Inflammatory macrophage (primary cell): ENCODE results near the gene SLC29A3.

Source experiments
- DNase-seq, 2 donors: peaks; one replicate each; pipeline ENCODE4 v3.0.0-alpha.2; 2020 to 2022

SLC29A3 gene

DNA sequence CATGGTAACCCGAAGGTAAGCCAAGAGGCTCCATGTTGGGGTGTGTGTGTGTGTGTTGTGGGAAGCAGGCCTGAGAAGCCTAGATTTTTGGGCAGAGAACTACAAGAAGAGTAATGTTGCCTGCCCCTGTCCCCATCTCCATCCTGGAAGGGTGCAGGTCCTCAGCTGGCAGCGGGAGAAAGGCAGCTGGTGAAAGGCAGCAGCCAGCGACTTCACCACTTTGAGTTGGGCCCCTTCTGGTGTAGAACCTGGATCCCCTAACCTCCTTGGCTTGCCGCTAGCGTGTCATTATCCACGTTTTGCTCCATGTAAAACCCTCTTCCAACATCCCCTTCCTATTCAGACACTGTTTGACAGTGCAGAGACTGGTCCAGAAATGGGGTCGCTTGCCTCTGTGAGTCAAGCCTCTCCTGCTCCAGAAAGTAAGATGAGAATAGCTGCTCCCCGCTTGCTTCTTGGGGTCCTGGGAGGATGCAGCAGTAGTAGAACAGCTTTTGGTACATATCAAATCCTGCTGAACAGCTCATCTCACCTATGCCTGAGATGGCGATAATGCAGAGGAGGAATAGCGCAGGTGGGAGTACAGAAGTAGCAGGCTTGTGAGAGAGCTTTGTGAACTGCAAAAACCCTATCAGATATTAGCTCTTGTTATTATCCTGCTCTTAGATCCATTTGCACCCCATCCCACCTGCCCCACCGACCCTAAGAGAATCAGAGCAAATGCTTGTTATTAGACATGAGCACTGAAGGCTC, 55.6 kb downstream of the SLC29A3 start:
- no peak for DNase-seq

DNA sequence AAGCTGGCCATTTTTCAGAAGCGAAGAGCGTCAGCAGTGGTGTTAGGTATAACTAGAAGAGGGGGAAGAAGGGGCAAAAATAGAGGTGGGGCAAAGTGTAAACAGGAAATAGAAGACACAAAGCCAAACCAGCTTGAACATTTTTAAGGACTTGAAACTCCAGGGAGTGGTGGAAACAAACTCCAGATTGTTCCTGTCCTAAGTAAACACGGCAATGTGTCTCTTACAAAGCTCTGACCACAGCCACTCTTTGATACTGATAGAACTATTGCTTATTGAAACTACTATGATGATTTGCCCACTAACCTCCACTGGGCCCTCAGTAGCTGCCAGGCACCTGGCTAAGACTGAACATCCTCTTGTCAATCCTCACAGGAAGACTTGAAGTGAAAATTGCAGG, 56.9 kb downstream of the SLC29A3 start:
- no peak for DNase-seq

DNA sequence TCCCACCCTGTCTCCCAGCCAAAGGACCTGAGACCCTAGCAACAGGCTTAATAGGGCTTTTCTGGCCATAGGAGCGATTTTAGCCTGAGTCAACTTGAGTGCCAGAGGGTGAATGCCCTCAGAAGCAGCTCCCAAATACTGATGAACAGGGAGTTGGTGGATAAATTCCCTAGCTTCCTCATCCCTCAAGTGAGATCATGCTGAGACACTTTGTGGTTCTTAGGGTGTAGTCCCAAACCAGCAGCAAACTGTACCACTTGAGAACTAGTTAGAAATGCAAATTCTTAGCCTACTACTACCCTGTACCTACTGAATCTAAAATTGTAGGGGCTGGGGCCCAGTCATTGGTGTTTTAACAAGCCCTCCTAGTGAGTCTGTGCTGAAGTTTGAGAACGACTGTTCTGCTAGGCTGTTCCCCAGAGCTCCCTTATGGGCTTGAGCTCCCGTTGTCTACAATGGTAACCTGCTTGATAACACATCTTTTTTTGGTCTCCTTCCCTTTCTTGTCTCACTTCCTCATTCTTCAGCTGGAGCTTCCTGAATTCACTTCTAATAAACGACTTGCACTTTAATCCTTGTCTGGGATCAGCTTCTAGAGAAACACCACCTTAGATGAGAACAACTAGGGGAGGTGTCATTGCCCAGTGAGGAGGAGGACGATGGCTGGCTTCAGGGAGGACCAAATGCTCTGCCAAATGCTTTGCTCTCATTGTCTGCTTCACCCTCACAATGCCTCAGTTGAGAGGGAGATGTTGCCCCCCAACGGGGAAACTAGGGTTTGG, 59.5 kb downstream of the SLC29A3 start:
- DNase-seq = peak; percentile 68 to 75

DNA sequence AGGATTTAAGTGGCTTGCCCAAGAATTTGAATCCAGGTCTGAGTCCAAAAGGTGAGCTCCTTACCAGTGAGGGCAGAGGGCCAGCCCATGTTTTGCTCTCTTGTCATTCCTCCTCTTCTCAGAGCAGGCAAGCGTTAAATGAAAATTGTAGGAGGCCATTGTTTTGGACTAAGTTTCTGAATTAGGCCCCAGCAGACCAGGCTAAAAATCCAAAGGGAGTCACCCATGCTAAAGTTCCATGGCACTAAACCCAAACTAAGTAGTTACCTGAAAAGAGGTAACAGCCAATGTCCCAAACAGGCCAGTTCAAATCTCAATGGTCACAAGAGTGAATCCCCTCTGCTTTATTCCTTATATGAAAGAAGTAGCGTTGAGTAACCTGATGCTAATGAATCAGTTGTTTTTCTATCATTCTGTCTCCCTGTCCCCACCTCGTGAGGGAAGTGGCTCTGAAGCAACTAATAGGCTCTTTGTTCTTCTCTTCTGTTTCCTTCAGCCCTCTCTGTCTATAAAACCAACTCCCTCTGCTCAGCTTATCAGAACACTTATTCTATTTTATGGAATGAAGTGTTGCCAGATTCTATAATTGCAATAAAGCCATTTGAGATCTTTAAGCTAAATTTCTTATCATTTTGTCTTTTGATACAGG, 60.2 kb downstream of the SLC29A3 start:
- DNase-seq = peak in 1 of 2 donors; percentile 35

DNA sequence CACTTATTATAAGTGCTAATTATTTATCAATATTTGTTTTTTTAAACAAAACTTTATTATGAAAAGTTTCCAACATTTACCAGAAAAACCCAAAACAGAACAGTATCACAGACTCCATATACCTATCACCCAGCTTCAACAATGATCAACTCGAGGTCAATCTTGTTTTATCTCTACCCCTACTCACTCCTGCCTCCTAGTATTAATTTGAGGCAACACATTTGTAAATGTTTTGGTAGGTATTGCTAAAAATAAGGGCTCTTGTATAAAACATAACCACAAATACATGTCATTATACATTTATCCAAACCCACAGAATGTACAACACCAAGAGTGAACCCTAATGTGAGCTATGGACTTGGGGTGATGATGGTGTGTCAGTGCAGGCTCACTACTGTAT, 61.8 kb downstream of the SLC29A3 start:
- DNase-seq = no peak

DNA sequence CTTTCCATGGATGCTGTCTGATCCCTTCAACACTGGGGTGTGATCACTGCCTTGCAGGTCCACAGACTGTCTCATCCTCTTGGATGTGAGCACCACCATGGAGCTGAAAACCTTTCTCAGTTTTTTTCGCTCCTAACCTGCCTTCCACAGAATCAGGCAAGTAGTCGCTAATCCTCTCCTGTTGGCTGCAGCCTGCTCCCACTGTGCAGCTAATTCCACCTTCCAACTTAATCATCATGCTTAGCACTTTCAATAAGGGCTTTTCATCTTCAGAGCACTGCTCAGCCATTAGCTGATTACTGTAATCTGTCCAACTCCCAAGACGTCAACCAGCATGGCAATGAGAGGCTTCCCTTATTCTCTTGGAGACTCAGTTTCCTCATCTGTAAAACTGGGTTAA, 62.6 kb downstream of the SLC29A3 start:
- no peak for DNase-seq

DNA sequence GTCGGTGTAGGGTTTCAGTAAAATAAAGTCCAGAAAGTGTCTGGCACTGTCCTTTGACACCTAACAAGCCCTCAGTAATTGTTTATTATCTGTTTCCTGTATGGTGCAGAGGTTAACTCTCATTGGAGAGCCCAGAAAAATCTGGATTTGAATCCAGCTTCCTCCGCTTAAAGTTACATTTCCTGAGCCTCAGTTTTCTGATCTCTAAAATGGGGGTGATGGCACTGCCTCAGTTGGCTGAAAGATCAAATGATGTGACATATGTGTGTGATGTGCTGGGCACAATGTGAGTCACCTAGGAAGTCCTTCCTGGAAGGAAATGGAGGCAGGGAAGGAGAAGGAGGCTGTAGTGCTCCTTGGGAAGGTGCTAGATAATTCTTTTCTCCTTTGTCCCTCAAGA, 63.0 kb downstream of the SLC29A3 start:
- no peak for DNase-seq

DNA sequence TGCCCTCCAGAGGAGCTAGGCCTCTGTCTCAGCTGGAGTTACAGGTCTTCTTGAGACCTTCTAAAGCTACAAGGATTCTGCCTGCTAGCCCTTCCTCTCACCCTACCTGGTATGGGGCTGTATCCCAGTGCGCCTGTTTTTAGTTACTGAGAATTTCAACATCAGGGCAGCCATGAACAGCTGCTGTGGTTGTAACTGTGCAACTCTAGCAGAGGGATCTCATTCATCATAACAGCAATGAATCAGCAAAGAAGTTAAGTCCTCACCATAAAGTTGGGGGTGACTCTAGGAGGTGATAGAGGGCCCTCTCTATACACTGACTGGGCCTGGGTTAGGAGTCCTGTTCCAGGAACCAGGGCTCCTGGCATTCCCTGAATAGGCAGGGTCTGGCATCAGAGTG, 63.7 kb downstream of the SLC29A3 start:
- DNase-seq = peak in 1 of 2 donors; percentile 55

DNA sequence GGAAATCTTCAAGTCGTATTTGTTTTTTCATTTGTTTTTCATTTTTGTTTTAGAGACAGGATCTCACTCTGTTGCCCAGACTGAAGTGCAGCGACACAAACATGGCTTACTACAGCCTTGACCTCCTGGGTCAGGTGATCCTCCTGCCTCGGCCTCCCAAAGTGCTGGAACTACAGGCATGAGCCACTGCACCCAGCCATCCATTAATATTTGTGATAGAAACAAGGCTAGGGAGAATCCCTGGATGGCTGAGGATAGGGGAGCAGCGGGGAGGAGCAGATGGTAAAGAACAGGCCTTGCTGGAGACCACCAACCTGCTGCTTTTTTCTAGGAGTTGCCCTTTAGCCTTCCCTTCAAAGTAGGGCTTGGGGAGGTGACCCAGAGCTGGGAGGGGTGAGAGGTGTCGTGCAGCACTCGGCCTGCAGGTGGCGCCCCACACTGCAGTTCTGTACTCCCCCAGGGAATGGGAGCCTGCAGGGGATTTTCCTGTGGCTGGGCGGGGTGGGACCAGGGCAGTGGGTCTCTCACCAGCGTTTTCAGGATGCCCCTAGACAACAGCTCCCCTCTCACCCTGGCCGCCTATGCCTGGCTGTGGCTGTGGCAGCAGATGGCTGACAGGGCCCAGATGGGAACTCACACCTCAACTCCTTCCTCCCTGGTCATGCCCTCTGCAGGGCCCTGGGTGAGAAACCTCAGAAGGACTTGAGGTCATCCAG, 65.1 kb downstream of the SLC29A3 start:
- peak; percentile 65 to 70 for DNase-seq

DNA sequence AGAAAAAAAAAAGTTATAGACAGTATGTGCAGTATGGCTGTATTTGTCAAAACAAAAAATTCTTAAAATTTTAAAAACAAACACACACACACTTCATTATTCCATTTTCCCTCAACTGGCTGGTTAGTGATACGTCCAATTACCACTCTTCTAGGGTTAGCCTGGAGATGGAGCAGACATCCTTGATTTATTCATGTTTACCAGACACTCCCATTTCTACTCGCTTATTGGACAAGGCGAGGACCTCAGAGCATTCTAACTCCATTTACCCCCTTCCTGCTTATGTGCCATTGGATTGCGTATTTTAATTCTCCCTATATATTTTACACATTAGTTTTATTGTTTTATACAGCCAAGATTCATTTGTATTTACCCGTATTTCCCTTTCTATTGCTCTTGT, 69.1 kb downstream of the SLC29A3 start:
- no peak for DNase-seq

DNA sequence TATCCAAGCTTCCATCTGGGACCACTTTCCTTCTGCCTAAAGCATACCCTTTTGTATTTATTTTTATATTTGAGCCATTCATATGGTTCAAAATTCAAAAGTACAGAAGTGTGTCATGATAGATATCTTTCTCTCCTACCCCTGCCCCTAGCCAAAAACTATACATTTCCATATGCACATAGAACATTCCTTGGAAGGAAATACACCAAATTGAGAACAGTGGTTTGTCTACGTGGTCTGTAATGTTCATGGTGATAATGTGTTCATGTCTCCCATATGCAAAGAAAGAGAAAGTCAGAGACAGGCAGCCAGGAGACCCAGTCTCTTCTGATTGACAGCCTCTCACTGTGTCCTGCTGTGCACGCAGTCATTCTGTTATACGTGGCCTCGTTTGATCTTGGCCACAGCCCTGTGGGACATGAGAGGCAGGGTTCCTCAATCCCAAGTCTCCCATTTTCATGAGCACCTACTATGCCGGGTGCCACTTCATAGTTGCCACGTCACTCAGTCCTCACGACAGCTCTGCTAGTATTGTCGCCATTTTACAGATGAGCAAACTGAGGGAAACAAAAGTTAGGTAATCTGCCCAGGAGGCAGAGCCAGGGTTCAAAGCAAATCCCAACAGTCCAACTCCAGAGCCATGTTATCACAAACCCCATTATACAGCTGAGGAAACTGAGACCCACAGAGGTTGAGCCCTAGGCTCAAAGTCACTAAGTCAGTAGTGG, 69.7 kb downstream of the SLC29A3 start:
- no peak for DNase-seq

DNA sequence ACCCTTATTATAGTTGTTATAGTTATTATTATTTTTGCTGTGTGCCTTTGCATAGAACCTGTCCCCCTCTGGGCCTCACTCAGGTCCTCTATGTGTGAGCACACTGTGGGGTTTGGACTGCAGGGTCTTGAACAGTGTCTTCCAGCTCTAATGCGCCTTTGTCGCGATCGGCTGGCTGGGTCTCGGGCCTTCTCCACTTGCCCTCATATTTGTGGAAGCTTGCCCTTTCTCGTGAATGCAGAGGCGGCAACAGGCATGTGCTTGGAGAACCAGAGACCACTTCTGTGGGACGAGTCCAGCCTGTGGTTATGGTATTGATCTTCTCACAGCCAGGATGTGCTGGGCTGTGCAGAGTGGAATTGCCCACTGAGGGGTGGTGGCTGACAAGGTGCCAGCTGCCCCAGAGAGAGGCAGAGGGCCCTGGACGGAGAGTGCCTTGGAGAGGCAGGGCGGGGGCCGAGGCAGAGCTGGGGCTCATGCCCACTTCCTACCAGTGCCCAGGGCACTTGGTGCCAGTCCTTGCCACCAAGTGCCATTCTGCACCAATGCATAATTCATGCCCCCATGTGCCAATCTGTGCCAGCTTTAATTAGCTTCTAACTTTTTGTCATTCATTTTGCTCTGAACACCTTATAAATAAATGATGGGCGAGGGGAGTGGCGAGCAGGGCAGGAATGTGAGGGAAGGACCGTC, 70.9 kb downstream of the SLC29A3 start:
- DNase-seq = no peak

DNA sequence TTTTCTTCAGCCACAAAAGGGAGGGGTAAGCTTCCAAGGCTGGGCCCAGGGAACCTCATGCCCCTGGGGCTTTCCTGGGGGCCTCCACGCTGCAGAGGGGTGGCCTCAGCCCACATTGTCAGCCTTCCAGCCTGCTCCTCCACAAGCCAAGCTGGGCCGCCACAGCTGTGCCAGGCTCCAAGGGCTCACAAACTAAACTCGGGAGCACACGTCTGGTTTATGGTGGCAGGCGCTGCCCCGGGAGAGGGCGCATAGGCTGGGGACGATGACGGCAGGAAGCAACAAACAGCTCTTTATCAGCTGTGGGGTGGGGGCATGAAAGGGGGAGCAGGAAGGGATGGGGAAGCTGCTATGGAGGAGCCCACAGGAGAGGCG, 71.4 kb downstream of the SLC29A3 start:
- DNase-seq = no peak

DNA sequence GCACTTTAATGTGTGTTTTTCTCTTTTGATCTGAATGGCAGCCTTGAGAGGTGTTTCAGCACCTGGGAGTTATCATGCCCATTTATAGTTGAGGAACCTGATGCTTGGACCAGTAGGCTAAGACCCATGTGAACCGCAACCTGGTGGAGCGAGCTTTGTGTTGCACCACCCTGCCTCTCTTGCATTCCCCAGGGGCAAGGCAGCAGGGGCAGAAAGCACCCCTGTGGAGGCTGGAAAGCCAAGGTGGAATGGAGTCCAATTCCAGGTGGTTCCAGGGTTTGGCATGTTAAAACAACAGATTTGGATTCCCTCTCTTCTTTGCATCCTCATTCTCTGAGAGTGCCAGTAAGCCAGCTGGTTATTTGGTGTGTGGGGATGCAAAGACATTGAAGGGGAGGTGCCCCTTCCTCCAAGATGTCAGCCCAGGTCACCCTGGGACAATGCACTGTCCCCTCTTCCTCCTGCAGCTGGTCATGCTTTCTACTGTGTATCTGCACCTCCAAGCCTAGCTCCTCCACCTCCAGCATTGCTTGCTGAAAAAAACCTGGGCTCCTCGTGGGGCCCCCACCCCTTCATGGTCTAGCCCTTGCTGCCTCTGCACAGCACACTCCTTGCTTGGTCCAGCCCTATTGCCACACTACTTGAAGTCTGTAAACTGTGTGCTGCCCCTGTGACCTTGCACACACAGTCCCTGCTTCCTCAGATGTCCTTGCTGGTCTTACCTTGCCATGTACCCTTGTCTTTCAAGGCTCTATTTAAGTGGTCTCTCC, 72.0 kb downstream of the SLC29A3 start:
- DNase-seq = no peak

DNA sequence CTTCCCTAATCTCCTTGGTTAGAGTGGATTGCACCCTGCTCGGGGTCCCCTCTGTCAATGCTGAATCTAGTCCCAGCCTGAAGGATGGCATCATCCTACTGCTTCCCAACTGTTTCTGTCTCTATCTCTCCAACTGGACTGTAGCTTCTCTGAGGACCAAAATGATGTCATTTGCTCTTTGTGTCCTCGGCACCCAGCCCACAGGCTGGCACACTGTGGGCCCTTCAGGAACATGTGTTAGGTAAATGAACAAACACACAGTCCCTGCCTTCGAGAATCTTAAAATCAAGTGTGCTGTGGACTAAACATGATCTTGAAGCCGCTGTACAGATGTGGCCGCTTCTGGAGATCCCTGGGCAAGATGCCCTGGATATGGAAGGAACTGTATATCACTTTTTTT, 72.6 kb downstream of the SLC29A3 start:
- DNase-seq = no peak

DNA sequence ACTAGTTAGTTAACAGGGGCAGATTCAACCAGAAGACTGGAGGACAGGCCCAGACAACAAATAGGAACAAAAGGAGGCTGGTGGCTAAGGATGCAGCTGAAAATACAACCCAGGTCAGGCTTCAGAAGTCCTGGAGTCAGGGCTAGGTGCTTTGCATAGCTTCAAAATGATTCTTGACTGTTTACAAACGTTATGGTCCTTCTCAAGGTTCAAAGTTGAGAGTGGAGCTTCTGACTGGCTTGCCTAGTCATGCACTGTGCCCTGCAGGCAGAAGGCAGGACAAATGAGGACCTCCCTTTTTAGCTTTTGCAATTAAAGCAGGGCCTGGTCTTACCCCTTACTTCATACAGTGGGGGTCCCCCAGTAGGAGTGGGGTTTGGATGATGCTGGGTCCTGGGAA, 73.2 kb downstream of the SLC29A3 start:
- DNase-seq = no peak

DNA sequence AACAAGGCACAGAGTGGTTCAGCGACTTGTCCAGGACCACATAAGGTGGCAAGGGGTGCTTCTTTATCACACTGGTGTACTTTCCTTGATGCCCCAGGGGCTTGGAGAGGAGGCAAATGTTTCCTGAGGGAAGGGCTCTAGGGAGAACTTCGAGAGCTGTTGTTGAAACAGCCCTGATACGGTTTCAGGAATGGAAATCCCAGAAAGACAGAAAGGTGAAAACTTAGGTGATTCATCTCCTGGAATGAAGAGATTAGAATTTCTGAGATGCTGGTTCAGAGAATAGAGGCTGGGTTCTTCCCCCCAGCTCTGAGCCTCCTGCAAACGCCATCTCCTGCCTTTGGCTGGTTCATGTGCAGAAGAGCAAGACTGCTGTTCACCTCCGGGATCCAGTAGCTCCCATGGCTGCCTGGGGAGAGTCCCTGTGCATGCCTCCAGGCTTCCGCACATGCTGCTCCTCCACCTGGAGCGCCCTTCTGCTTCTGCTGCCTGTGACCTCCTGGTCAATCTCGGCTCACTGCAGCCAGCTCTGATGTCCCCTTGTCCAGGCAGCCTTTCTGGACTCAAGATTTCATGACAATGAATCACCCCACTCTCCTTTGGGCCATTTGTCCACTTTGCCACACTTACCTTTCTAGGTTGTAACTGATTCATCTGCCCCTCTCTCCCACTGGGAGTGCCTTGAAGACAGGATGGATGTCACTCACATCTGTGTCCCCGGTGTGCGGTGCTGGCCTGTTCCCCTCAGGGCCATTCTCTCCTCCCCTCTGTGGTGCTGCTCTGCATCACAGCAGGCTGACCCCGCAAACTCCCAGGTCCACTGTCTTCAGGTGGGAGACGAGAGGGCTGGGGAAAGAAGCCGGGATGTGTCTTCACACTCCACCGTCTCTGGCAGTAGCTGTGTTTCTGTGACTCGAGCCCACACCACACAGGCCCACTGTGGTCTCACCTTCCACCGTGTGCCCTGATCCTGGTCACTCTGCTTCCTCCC, 74.0 kb downstream of the SLC29A3 start:
- DNase-seq = no peak

DNA sequence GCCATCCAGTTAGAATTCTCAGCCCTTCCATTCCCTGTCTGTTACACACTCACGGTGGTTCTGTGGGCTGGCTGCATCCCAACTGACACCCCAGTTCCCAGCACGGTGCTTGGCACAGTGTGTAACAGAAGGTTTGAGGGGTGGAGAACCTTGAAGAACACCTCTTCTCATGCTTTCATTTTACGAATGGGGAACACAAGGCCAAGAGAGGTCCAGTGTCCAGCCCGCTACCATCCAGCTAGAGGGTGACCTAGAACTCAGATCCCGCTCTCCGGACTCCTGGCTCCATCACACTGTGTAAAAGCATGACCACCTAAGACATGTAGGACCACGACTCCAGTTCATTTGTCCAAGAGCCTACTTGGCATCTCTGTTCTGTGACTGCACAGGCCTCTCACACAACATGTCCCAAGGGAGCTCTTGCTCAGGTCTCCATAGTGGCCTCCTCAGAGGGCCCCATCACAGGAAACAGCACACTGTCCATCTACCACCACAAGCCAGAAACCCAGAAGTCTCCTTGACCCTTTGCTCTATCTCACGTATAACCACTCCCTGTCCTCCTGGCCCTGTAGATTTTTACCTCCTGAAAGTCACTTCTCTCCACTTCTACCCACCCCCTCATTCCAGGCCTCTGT, 74.9 kb downstream of the SLC29A3 start:
- DNase-seq = no peak

DNA sequence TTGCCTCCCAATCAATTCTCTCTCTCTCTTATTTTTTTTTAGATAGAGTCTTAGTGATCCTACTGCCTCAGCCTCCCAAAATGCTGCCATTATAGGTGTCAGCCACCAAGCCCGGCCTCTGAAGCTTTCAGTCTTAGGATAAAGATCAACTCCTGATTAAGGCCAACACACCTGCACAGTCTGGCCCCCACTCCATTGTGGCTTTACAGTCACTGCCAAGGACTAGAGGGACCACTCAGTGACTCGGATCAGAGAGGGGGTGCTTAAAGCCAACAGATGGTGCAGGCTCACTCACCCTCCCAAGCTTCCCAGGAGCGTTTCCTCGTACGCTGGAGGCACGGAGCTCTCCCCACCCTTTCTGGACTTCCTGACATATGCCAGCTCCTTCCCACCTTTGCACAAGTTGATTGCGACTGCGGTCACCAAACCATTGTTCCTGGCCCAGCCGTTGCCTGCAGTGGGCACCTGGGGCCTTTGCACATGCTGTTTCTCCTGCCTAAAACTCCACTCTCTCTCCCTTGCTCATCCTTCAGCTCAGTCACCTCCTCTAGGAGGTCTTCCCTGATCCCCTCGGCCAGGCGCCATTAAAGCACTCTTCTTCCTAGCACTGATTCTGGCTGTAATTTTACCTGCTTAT, 76.0 kb downstream of the SLC29A3 start:
- DNase-seq = no peak
